GM12878 (cell line): ENCODE measurements around the gene MAST4.

ENCODE experiments used
- CBFB ChIP-seq: IDR thresholded peaks from 2 replicates; pipeline ENCODE4 v1.6.1; 2016; ENCODE audit warnings: antibody characterized with exemption, low read depth
- CTCF ChIP-seq, 3 experiments: IDR thresholded peaks in 2 of 3; conservative IDR thresholded peaks in 1 of 3; 2 replicates each; pipeline ENCODE4 v1.5.1; 2011; ENCODE audit warnings: low read depth in 3 of 3, low read length in 3 of 3, mild to moderate bottlenecking in 3 of 3, control low read depth in 2 of 3, moderate library complexity in 2 of 3, inconsistent platforms in 1 of 3, mixed read lengths in 1 of 3; ENCODE audit not compliant: control insufficient read depth in 2 of 3, insufficient read depth in 1 of 3; ENCODE audit errors: extremely low read depth in 1 of 3
- EP300 ChIP-seq, 2 experiments: fragments of 150-350 bp in 1 of 2; IDR thresholded peaks; 2 replicates each; pipeline ENCODE4 v1.6.1; 2011 to 2012; ENCODE audit warnings: low read depth in 2 of 2, low read length in 2 of 2, borderline replicate concordance in 1 of 2, improper control_type of control experiment in 1 of 2, inconsistent platforms in 1 of 2; ENCODE audit not compliant: control insufficient read depth in 1 of 2
- POLR2AphosphoS5 ChIP-seq: IDR thresholded peaks from 2 replicates; pipeline ENCODE4 v1.6.1; 2011; ENCODE audit warnings: mild to moderate bottlenecking, low read length, inconsistent platforms
- PRDM15 ChIP-seq: fragments of 450-650 bp; formaldehyde crosslinking; IDR thresholded peaks from 2 replicates; pipeline ENCODE4 v1.4.0; 2020; ENCODE audit warnings: mild to moderate bottlenecking, moderate library complexity
- SREBF2 ChIP-seq: IDR thresholded peaks from 2 replicates; pipeline ENCODE4 v1.6.1; 2012; ENCODE audit warnings: mild to moderate bottlenecking, low read length
- SRF ChIP-seq, 2 experiments: IDR thresholded peaks; 2 replicates each; pipeline ENCODE4 v1.6.1; 2011; ENCODE audit warnings: low read depth in 2 of 2, low read length in 2 of 2, mild to moderate bottlenecking in 1 of 2, moderate library complexity in 1 of 2

GRCh38 chr5:66553368-66553912 is 42.8 kb upstream of the MAST4 start:
- TF ChIP-seq SREBF2 (no peak), CTCF (IDR thresholded peaks at IDR 0.05 in 2 of 3, conservative IDR thresholded peaks at IDR 0.05 in 1 of 3; ENCODE audit: control insufficient read depth in 2 of 3, extremely low read depth in 1 of 3, insufficient read depth in 1 of 3, low read depth in 3 of 3, low read length in 3 of 3) (no peak), CBFB (no peak), POLR2AphosphoS5 (no peak), EP300 (IDR thresholded peaks at IDR 0.05; ENCODE audit: borderline replicate concordance in 1 of 2, control insufficient read depth in 1 of 2, low read depth in 2 of 2, low read length in 2 of 2) (no peak), PRDM15 (CRISPR knock-in tag) (no peak), SRF (IDR thresholded peaks at IDR 0.05; ENCODE audit: low read depth in 2 of 2, low read length in 2 of 2) (no peak)
